Breast epithelium (tissue), 4 donors: ENCODE results near the gene ST7. TPM values are rescaled to one million over a fixed set of nuclear protein-coding genes. Genes with fewer than 3 reads are reported as not detected.

Source experiments
- DNase-seq, 2 donors: peaks; one replicate each; pipeline ENCODE4 v3.0.0-alpha.2; 2019; ENCODE audit warnings: low spot score in 2 of 2
- H3K27ac ChIP-seq, 2 donors: fragments of 200-600 bp; sonication (generic) in 1 of 2; one replicate each; pipeline ENCODE4 v1.5.1; 2016 to 2019; ENCODE audit warnings: mild to moderate bottlenecking in 1 of 2
- H3K27me3 ChIP-seq, 2 donors: fragments of 200-600 bp; sonication (generic) in 1 of 2; one replicate each; pipeline versions ENCODE4 v1.5.1 to v1.6.0; 2017 to 2019; ENCODE audit warnings: control low read depth in 1 of 2, mild to moderate bottlenecking in 1 of 2
- H3K36me3 ChIP-seq: fragments of 200-600 bp; one replicate; pipeline ENCODE4 v1.5.1; 2019
- H3K4me1 ChIP-seq, 2 donors: fragments of 200-600 bp; sonication (generic); one replicate each; pipeline ENCODE4 v1.5.1; 2016 to 2019; ENCODE audit warnings: control low read depth in 1 of 2
- H3K4me3 ChIP-seq, 3 donors: fragments of 200-600 bp; sonication (generic); 1 replicate in 2 of 3; 2 replicates in 1 of 3; pipeline ENCODE4 v1.5.1; 2016 to 2019; ENCODE audit warnings: mild to moderate bottlenecking in 3 of 3, moderate library complexity in 2 of 3
- H3K9me3 ChIP-seq, 2 donors: fragments of 200-600 bp; sonication (generic) in 1 of 2; one replicate each; pipeline ENCODE4 v1.5.1; 2016 to 2019; ENCODE audit warnings: control low read depth in 1 of 2
- CTCF ChIP-seq, 3 donors: fragments of 450-650 bp; IDR thresholded peaks; one replicate each; pipeline ENCODE4 v1.5.1; 2016 to 2017; ENCODE audit warnings: antibody characterized with exemption in 3 of 3, mild to moderate bottlenecking in 3 of 3, moderate library complexity in 3 of 3
- POLR2A ChIP-seq: fragments of 450-650 bp; IDR thresholded peaks from one replicate; pipeline ENCODE4 v1.6.1; 2016; ENCODE audit warnings: antibody characterized with exemption, mild to moderate bottlenecking, moderate library complexity
- POLR2AphosphoS5 ChIP-seq, 3 donors: sonication (generic); formaldehyde crosslinking; IDR thresholded peaks; one replicate each; pipeline ENCODE4 v1.6.1; 2017; ENCODE audit warnings: antibody characterized with exemption in 3 of 3
- intact Hi-C: fragments of 100-400 bp; cut with DNase I; formaldehyde crosslinking; loops from one replicate; pipeline ENCODE4 v1.15.1; 2023; ENCODE audit warnings: low total_unique reads
- total RNA-seq, 3 donors: library from RNA; depleted of rRNA; stranded (reverse); fragments of >200 nt; gene quantifications; one replicate each; pipeline ENCODE4 v1.1.0, GENCODE V29; 2016

The ST7 gene
- total RNA-seq, 3 donors from 2014 or later: 24.3 to 41.4 (median 27.5) TPM

GRCh38 chr7:117190746-117191435 lies 237.6 kb downstream of the ST7 start:
- Histone ChIP-seq H3K4me1 (no peaks in the 10 kb centered on the region), H3K27me3 (no peaks in the 10 kb centered on the region), H3K27ac (no peak overlapping the region), H3K4me3 (no peak overlapping the region), H3K36me3 (no peaks in the 10 kb centered on the region), H3K9me3 (no peaks in the 10 kb centered on the region)
- DNase-seq: no peak
- intact Hi-C loops: no loop called here
- no peak for TF ChIP-seq POLR2A
- no peak for TF ChIP-seq POLR2AphosphoS5 (IDR thresholded peaks at IDR 0.05)
- TF ChIP-seq CTCF (IDR thresholded peaks at IDR 0.05): no peak

- DNase-seq: no peak
These were observed 238.8 kb downstream of the ST7 start for GRCh38 chr7:117192108-117192507.

GRCh38 chr7:117193564-117193963 lies 240.3 kb downstream of the ST7 start:
- H3K9me3 ChIP-seq: no peaks in the 10 kb centered on the region
- no peak overlapping the region for H3K27ac ChIP-seq
- no peak for TF ChIP-seq CTCF (IDR thresholded peaks at IDR 0.05)
- no peak for TF ChIP-seq POLR2A
- no peak for TF ChIP-seq POLR2AphosphoS5 (IDR thresholded peaks at IDR 0.05)
- no peak overlapping the region for H3K4me3 ChIP-seq
- DNase-seq: no peak
- no peaks in the 10 kb centered on the region for H3K36me3 ChIP-seq
- intact Hi-C loops: no loop called here
- H3K4me1 ChIP-seq: no peaks in the 10 kb centered on the region
- no peaks in the 10 kb centered on the region for H3K27me3 ChIP-seq

More at GRCh38 chr7:117192108-117192507, 238.8 kb downstream of the ST7 start:
- H3K9me3 ChIP-seq: no peaks in the 10 kb centered on the region
- intact Hi-C loops: no loop called here
- H3K27ac ChIP-seq: no peak overlapping the region
- H3K36me3 ChIP-seq: no peaks in the 10 kb centered on the region
- TF ChIP-seq POLR2AphosphoS5 (IDR thresholded peaks at IDR 0.05) (no peak), CTCF (IDR thresholded peaks at IDR 0.05) (no peak), POLR2A (no peak)
- no peaks in the 10 kb centered on the region for H3K27me3 ChIP-seq
- H3K4me3 ChIP-seq: no peak overlapping the region
- H3K4me1 ChIP-seq: no peaks in the 10 kb centered on the region

- TF ChIP-seq POLR2AphosphoS5 (IDR thresholded peaks at IDR 0.05) (no peak), POLR2A (no peak)
- Histone ChIP-seq H3K36me3 (no peaks in the 10 kb centered on the region), H3K27me3 (no peaks in the 10 kb centered on the region), H3K4me1 (no peaks in the 10 kb centered on the region), H3K4me3 (no peak overlapping the region), H3K9me3 (no peaks in the 10 kb centered on the region), H3K27ac (no peak overlapping the region)
- DNase-seq: no peak
- intact Hi-C loops: no loop called here
These were observed 241.1 kb downstream of the ST7 start for GRCh38 chr7:117194445-117194844.

GRCh38 chr7:117195361-117196029 lies 242.2 kb downstream of the ST7 start:
- no peak for DNase-seq
- intact Hi-C loops: no loop called here
- no peaks in the 10 kb centered on the region for H3K4me1 ChIP-seq
- no peak overlapping the region for H3K27ac ChIP-seq
- H3K4me3 ChIP-seq: no peak overlapping the region
- no peaks in the 10 kb centered on the region for H3K36me3 ChIP-seq
- TF ChIP-seq CTCF (IDR thresholded peaks at IDR 0.05): no peak
- TF ChIP-seq POLR2AphosphoS5 (IDR thresholded peaks at IDR 0.05): no peak
- no peak for TF ChIP-seq POLR2A
- no peaks in the 10 kb centered on the region for H3K27me3 ChIP-seq
- no peaks in the 10 kb centered on the region for H3K9me3 ChIP-seq
